Natural killer cell (primary cell): ENCODE measurements around the gene LMBR1. TPM values are rescaled to one million over a fixed set of nuclear protein-coding genes. Genes with fewer than 3 reads are reported as not detected.

Experiments
- ATAC-seq, 3 donors: fragments of 150-1000 bp in 2 of 3; fragments of 200-7000 bp in 1 of 3; cut with Tn5 transposase; 1 replicate in 1 of 3; 2 replicates in 2 of 3; pipeline ENCODE4 v1.10.0; 2021; ENCODE audit warnings: mild to moderate bottlenecking in 2 of 3, moderate library complexity in 2 of 3
- DNase-seq, 2 donors: peaks; one replicate each; pipeline versions ENCODE4 v3.0.0 to v3.0.0-alpha.2; 2013 to 2021; ENCODE audit warnings: mixed read lengths in 1 of 2
- H3K27ac ChIP-seq: one replicate; pipeline ENCODE4 v1.5.1; 2013; ENCODE audit warnings: mild to moderate bottlenecking, low read length
- H3K27me3 ChIP-seq: one replicate; pipeline ENCODE4 v1.6.1; 2013; ENCODE audit warnings: low read length; ENCODE audit not compliant: control insufficient read depth, insufficient read depth
- H3K36me3 ChIP-seq: one replicate; pipeline ENCODE4 v1.6.1; 2013; ENCODE audit warnings: low read length; ENCODE audit not compliant: control insufficient read depth, insufficient read depth
- H3K4me1 ChIP-seq: one replicate; pipeline ENCODE4 v1.6.1; 2013; ENCODE audit warnings: low read length; ENCODE audit not compliant: control insufficient read depth, insufficient read depth
- H3K4me3 ChIP-seq: one replicate; pipeline ENCODE4 v1.5.1; 2013; ENCODE audit warnings: low read length
- H3K9me3 ChIP-seq: one replicate; pipeline ENCODE4 v1.6.1; 2013; ENCODE audit warnings: low read length; ENCODE audit not compliant: control insufficient read depth, insufficient read depth
- H3K27ac Mint-ChIP-seq, 2 donors: one replicate each; pipeline ENCODE4 v1.8.0; 2022; ENCODE audit warnings: mild to moderate bottlenecking in 2 of 2, mixed read lengths in 2 of 2, moderate library complexity in 1 of 2
- H3K27me3 Mint-ChIP-seq, 2 donors: one replicate each; pipeline ENCODE4 v1.8.0; 2022; ENCODE audit warnings: low read depth in 2 of 2, mixed read lengths in 2 of 2
- H3K36me3 Mint-ChIP-seq: one replicate; pipeline ENCODE4 v1.8.0; 2022; ENCODE audit warnings: mixed read lengths
- H3K4me1 Mint-ChIP-seq, 2 donors: one replicate each; pipeline ENCODE4 v1.8.0; 2022; ENCODE audit warnings: mixed read lengths in 2 of 2
- H3K4me3 Mint-ChIP-seq: one replicate; pipeline ENCODE4 v1.8.0; 2022; ENCODE audit warnings: mild to moderate bottlenecking, moderate library complexity, mixed read lengths
- H3K9me3 Mint-ChIP-seq, 2 donors: one replicate each; pipeline ENCODE4 v1.8.0; 2022; ENCODE audit warnings: mixed read lengths in 2 of 2
- WGBS: methylation state at CpG from one replicate; pipeline ENCODE4 v1.1.7; 2013; ENCODE audit warnings: missing lambda C conversion rate; ENCODE audit not compliant: insufficient coverage; 5-methylcytosine and 5-hydroxymethylcytosine counted together
- intact Hi-C: fragments of 100-400 bp; cut with micrococcal nuclease; formaldehyde crosslinking; loops from one replicate; pipeline ENCODE4 v1.14.2; 2022
- total RNA-seq, 4 donors: library from RNA; stranded (reverse); fragments of 120-200 nt in 1 of 4; gene quantifications; one replicate each; pipeline versions ENCODE4 v1.2.3 to v1.2.4, GENCODE V29; 2013 to 2022
- TF ChIP-seq, protein P1 (sequence below): fragments of 200-600 bp; IDR thresholded peaks from one replicate; pipeline ENCODE4 v1.8.0; 2022; ENCODE audit warnings: antibody characterized with exemption

Gene LMBR1
- total RNA-seq, 3 donors from 2014 or later (not counting 1 experiment from before 2014, with no cell fraction given): 60.4 to 71.7 (median 66.1) TPM

DNA sequence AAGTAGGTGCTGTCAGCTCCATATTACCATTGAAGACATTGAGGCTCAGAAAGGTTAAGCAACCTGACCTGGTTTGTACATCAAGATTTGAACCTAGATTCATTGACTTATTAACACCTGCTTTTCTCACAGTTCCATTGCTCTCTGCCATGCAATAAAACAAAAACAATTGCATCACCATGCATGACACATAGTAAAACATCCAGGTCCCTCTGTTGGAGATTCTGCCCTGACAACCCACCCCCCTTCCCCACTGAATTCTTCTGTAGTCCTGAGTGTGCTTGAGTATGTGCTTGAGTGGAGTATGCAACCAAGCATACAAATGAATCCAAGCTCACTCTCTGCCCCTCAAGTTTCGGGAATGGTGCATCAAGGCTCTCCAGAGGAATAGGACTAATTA is 6.0 kb upstream of the LMBR1 start:
- intact Hi-C loops: no loop called here
- Mint-ChIP-seq H3K27ac (no peak overlapping the region), H3K27me3 (peaks cover 18 to 19% of the 10 kb centered on the region in 2 donors), H3K9me3 (no peaks in the 10 kb centered on the region), H3K36me3 (no peaks in the 10 kb centered on the region), H3K4me1 (peaks cover 8 to 23% of the 10 kb centered on the region in 2 donors), H3K4me3 (no peak overlapping the region)
- TF ChIP-seq, protein P1, sequence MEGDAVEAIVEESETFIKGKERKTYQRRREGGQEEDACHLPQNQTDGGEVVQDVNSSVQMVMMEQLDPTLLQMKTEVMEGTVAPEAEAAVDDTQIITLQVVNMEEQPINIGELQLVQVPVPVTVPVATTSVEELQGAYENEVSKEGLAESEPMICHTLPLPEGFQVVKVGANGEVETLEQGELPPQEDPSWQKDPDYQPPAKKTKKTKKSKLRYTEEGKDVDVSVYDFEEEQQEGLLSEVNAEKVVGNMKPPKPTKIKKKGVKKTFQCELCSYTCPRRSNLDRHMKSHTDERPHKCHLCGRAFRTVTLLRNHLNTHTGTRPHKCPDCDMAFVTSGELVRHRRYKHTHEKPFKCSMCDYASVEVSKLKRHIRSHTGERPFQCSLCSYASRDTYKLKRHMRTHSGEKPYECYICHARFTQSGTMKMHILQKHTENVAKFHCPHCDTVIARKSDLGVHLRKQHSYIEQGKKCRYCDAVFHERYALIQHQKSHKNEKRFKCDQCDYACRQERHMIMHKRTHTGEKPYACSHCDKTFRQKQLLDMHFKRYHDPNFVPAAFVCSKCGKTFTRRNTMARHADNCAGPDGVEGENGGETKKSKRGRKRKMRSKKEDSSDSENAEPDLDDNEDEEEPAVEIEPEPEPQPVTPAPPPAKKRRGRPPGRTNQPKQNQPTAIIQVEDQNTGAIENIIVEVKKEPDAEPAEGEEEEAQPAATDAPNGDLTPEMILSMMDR: no peak
- DNase-seq (no peak), ATAC-seq (no peak)
- H3K27ac ChIP-seq: no peak overlapping the region
- no peaks in the 10 kb centered on the region for H3K36me3 ChIP-seq
- H3K9me3 ChIP-seq: no peaks in the 10 kb centered on the region
- peaks cover 8% of the 10 kb centered on the region for H3K4me1 ChIP-seq
- no peaks in the 10 kb centered on the region for H3K27me3 ChIP-seq
- H3K4me3 ChIP-seq: no peak overlapping the region
- WGBS: 100% methylated on average over 1 of the region's 1 CpG

DNA sequence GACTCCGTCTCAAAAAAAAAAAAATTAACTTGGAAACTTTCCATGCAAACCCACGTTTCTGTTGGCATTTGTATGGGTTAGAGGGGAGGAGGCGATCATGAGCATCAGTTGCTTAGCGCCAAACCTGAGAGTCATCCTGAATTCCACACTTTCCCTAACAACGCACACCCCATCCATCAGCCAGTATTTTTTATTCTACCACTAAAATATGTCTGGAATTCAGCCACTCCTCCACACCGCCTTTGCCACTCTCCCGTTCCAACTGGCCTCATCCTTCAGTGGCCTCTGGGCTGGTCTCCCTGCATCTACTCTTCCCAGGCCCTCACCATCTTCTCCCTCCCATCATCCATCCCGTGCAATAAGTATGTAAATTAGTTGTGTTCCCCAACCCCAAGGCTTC is 4.7 kb upstream of the LMBR1 start:
- no peaks in the 10 kb centered on the region for H3K36me3 Mint-ChIP-seq
- H3K4me1 ChIP-seq: peaks cover 15% of the 10 kb centered on the region
- TF ChIP-seq, protein P1: no peak
- no peak overlapping the region for H3K4me3 ChIP-seq
- no peak overlapping the region for H3K27ac ChIP-seq
- DNase-seq: no peak
- no peak overlapping the region for H3K27ac Mint-ChIP-seq
- H3K36me3 ChIP-seq: no peaks in the 10 kb centered on the region
- no peak overlapping the region for H3K4me3 Mint-ChIP-seq
- WGBS: 97% methylated on average over 6 of the region's 8 CpGs
- intact Hi-C loops: no loop called here
- no peak for ATAC-seq
- no peaks in the 10 kb centered on the region for H3K9me3 Mint-ChIP-seq
- H3K27me3 ChIP-seq: no peaks in the 10 kb centered on the region
- peaks cover 8 to 28% of the 10 kb centered on the region in 2 donors for H3K4me1 Mint-ChIP-seq
- peaks cover 7 to 15% of the 10 kb centered on the region in 2 donors for H3K27me3 Mint-ChIP-seq
- H3K9me3 ChIP-seq: no peaks in the 10 kb centered on the region

DNA sequence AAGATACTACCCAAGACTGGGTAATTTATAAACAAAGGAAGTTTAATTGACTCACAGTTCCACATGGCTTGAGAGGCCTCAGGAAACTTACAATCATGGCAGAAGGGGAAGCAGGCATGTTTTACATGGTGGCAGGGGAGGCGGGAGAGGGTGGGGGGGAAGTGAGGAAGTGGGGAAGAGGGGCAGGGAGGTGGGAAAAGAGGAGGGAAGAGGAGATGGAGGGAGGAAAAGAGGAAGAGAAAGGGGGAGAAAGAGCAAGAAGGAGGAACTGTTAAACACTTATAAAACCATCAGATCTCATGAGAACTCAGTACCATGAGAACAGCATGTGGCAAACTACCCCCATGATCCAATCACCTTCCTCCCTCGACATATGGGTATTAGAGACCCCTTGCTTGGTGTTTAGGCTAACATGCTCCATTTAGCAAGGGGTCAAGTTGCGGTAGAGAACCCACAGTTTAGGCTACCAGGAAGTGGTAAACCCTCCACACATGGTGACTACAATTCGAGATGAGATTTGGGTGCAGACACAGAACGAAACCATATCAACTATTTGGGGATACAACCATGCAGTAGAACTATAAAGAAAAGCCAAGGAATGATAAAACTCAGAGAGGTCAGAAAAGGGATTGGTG is 3.5 kb upstream of the LMBR1 start:
- TF ChIP-seq, protein P1: no peak
- Histone ChIP-seq H3K27ac (no peak overlapping the region), H3K36me3 (no peaks in the 10 kb centered on the region), H3K27me3 (no peaks in the 10 kb centered on the region), H3K4me1 (peaks cover 19% of the 10 kb centered on the region), H3K4me3 (no peak overlapping the region), H3K9me3 (no peaks in the 10 kb centered on the region)
- Mint-ChIP-seq H3K27me3 (peaks cover 3 to 11% of the 10 kb centered on the region in 2 donors), H3K36me3 (no peaks in the 10 kb centered on the region), H3K4me1 (peaks cover 14 to 35% of the 10 kb centered on the region in 2 donors), H3K27ac (peak overlapping the region in 1 of 2 donors; percentile 37), H3K4me3 (no peak overlapping the region), H3K9me3 (no peaks in the 10 kb centered on the region)
- 31% methylated on average over 5 of the region's 5 CpGs for WGBS
- DNase-seq: no peak
- intact Hi-C loops: no loop called here
- no peak for ATAC-seq
